ENCODE measurements around the gene LAMB3.

Gene LAMB3

GRCh38 chr1:209630383-209631225, 21.6 kb downstream of the LAMB3 start:
- no peak for DNase-seq

GRCh38 chr1:209629621-209630382, 22.4 kb downstream of the LAMB3 start:
- DNase-seq = no peak

- no peak for DNase-seq
These were observed 23.5 kb downstream of the LAMB3 start for GRCh38 chr1:209628618-209629299.

- DNase-seq = peak; percentile 81
These were observed 24.5 kb downstream of the LAMB3 start for GRCh38 chr1:209627732-209628196.

- no peak for DNase-seq
These were observed 25.0 kb downstream of the LAMB3 start for GRCh38 chr1:209627027-209627731.

- DNase-seq = no peak
These were observed 25.7 kb downstream of the LAMB3 start for GRCh38 chr1:209626346-209627026.

- no peak for DNase-seq
These were observed 26.4 kb downstream of the LAMB3 start for GRCh38 chr1:209625791-209626285.

GRCh38 chr1:209624558-209625549, 27.4 kb downstream of the LAMB3 start:
- no peak for DNase-seq

- DNase-seq = no peak
These were observed 29.1 kb downstream of the LAMB3 start for GRCh38 chr1:209622841-209623829.

- DNase-seq = no peak
These were observed 30.2 kb downstream of the LAMB3 start for GRCh38 chr1:209621741-209622655.

GRCh38 chr1:209621286-209621685, 30.9 kb downstream of the LAMB3 start:
- DNase-seq = no peak

- no peak for DNase-seq
These were observed 31.7 kb downstream of the LAMB3 start for GRCh38 chr1:209620487-209620884.

- no peak for DNase-seq
These were observed 32.3 kb downstream of the LAMB3 start for GRCh38 chr1:209619696-209620486.

GRCh38 chr1:209618756-209619420, 33.3 kb downstream of the LAMB3 start:
- peak; percentile 39 for DNase-seq

GRCh38 chr1:209618291-209618690, 33.9 kb downstream of the LAMB3 start:
- DNase-seq = no peak

GRCh38 chr1:209617755-209618154, 34.5 kb downstream of the LAMB3 start:
- DNase-seq = no peak
